Skin of body (tissue), 2 donors: ENCODE measurements around the gene GPR78. TPM values are rescaled to one million over a fixed set of nuclear protein-coding genes. Genes with fewer than 3 reads are reported as not detected.

Experiments used
- DNase-seq: peaks from one replicate; lab custom pipeline; 2025; lab: John Stamatoyannopoulos, UW
- total RNA-seq: library from RNA; depleted of rRNA; stranded (reverse); fragments of >200 nt; gene quantifications from one replicate; pipeline ENCODE4 v1.2.3, GENCODE V29; 2014

GPR78 gene
- total RNA-seq, 1 donor from 2014 or later = 1.2 TPM

DNA sequence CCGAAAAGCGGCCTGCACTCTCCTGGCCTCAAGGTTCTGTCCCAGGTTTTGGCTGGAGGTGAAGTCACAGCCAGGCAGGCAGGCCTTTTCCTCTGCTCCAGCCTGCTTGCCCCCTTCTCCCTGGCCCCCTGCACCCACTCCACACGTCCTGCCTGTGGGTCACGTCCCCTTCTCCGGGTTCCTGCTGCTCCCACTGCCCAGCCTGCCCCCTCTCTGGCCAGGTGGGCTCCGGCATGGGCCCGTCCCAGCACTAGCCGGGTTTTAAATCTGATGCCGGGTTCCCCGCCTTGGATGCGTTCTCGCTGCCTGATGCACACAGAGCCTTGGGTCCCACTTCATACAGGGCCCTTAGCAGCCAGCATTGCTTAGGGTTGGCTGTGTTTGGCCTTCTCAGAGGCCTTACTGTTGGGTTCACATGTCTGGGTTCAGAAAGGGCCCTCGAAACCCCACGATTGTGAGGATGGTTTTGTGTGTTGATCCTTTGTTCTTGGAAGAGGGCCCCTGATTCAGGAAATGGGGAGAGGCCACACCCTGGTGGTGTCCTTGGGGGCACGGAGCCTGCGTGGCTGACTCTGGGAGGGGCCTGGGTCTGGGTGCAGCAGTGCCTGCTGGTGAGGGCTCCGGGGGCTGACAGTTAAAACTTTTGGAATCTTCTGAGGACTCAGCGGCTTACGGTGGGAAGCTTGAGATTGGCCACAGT is 18.3 kb downstream of the GPR78 start:
- no peak for DNase-seq

DNA sequence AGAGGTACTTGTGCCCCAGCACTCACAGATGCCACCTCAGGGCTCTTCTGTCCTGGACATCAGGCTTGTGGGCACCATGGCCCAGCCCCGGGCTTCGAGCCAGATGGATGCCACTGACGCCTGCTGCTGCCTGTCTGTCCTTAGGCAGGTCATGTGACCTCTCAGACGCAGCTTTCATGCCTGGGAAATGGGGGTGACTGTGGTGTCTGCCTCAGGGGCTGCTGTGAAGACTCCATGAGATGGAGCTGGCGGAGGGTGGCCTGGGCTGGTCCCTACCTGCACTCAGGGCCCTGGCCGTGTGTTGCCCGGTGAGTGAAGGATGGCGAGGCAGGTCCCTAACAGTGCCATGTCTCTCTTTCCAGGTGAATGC is 18.9 kb downstream of the GPR78 start:
- DNase-seq = no peak

DNA sequence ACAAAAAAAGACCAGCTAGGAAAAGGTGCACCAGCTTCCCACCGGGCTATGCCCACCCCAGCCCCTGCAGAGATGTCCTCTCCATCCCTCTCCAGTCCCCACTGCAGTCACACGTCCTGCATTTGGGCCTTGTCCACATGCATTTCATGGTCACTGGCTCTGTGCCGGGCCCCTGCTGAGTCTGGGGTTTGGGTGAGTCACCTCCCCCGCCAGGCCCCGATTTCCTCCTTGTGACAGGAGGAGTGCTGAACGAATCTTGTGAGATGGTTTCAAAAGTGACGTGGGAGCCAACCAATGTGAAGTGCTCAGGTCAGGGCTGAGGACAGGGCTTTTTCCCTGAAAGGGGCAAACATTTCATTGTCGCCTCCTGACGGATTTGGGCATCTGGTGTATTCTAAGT is 19.5 kb downstream of the GPR78 start:
- DNase-seq = no peak

DNA sequence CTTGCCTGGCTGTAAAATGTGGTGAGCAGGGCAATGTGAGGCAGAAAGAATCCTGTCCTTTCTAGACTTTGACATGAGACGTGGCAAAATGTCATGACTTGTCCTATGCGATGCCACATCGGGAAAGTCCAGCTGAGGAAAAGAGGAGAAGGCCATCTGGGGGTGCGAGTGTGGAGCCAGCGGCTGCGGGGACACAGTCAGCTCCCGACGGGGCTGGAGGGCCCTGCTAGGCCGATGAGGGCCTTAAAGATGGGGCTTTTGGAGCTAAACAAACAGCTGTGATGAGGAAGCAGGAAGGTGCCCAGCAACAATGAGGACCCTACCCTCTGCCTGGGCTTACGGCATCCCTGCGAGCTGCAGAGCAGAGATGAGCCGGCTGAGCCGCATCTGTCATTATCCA is 20.1 kb downstream of the GPR78 start:
- DNase-seq = no peak

DNA sequence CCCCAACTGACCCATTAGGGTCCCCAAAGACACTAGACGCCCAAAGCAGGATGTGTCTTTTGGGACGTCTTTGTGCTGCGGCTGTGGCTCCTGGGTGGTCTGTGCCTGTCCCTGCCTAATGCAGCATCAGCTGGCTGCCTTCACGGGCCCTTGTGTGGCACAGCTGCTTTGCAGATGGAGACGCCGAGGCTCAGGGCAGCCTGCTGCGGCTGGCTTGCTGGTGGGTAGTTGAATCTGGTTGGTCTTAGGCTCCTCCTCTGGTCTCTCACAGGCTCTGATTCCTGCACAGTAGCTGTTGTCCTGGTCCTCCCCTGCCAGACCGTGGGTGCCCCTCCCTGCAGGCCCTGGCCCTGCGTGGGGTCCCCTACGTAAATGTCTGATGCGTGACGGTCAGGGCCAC is 20.5 kb downstream of the GPR78 start:
- DNase-seq = peak; percentile 16

DNA sequence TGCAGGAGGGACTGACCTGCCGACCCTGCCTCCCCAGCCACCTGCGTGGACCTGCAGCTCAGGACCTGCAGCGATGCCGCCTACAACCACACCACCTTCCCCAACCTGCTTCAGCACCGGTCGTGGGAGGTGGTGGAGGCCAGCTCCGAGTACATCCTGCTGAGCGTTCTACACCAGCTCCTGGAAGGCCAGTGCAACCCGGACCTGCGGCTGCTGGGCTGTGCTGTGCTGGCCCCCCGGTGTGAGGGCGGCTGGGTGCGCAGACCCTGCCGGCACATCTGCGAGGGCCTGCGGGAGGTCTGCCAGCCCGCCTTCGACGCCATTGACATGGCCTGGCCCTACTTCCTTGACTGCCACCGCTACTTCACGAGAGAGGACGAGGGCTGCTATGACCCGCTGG is 20.9 kb downstream of the GPR78 start:
- no peak for DNase-seq

DNA sequence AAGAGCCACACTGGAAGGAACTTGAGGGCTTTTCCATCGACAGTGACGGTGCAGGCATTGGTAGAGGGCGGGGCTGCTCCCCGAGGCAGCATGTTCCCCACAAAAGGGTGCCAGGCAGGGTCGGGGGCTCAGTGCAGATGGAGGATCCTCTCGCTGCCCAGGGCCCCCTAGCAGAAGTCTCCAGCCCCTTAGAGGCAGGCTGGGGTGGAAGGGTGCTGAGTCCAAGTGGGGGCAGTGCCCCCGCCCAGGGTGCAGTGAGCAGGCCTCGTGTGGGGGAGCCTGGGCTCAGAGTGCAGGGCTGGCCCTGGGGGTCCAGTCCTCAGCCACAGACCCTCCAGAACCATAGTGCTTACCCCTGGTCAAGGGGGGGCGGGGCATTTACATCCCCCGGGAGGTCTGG is 21.4 kb downstream of the GPR78 start:
- no peak for DNase-seq

DNA sequence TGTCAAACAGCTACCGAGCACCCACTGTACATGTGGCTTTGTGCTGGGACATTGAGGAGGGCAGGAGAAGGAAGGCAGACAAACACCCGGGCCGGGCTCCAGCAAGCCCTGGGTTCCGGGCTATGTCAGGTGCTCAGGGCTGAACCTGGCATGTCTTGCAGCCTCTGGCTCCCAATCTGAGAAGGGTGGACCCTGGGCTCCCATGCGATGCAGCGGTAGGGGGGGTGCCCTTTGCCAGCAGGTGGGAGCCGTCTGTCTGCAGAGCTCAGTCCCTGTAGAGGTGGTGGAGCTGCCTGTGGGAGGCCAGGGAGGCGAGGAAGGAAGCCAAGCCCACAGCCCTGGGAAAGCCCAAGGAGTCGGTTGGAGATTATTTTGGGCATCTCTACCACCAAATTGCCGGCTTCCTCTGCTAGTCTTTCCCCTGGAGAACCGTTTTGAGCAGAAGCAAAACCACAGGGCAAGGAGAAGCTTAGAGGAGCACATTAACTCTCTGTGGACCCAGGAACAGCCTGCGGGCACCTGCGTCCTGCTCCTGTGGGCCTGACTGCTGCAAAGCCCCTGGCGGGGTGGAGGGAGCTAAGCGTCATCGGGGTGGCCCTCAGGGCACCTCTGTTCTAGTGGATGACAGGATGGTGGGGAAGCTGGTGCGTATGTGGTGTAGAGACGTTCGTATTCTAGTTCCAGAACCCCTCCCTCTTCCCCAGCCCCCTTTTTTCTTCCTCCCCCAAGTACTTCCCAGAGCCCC is 22.7 kb downstream of the GPR78 start:
- DNase-seq = no peak

DNA sequence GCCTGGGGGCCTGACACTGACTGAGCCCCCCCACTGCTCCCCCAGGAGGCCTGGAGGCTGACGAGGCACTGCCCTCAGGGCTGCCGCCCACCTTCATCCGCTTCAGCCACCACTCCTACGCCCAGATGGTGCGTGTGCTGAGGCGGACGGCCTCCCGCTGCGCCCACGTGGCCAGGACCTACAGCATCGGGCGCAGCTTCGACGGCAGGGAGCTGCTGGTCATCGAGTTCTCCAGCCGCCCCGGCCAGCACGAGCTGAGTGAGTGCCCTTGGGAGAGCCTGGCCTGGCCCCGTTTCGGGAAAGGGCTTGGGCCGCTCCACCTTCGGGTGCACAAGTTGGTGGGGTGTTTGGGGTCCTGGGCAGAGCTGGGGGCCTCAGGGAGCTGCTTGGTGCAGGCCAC is 23.7 kb downstream of the GPR78 start:
- no peak for DNase-seq

DNA sequence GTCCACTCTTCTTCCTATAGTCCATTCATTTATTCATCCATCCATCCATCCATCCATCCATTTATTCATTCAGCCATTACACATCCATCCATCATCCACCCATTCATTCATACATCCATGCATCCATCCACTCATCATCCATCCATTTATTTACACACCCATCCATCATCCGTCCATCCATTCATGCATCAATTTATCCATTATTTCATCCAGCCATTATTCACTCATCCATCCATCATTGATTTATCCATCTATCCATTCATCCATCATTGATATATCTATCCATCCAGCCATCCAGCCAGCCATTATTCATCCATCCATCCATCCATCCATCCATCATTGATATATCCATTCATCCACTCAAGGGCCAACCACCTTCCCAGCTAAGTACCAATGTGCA is 25.1 kb downstream of the GPR78 start:
- no peak for DNase-seq

DNA sequence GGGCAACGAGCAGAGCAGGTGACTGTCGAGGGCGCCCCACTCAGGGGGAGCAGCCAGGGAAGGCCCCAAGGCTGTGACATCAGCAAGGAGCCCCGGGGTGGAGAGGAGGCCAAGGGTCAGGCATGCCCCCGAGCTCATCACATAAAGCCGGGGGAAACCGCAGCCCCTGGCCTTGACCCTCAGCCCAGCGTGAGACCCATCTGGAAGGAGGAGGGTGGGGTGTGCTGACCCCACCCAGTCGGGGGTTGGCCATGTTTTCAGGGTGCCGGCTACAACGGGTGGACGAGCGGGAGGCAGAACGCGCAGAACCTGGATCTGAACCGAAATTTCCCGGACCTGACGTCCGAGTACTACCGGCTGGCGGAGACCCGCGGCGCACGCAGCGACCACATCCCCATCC is 26.3 kb downstream of the GPR78 start:
- DNase-seq = no peak

DNA sequence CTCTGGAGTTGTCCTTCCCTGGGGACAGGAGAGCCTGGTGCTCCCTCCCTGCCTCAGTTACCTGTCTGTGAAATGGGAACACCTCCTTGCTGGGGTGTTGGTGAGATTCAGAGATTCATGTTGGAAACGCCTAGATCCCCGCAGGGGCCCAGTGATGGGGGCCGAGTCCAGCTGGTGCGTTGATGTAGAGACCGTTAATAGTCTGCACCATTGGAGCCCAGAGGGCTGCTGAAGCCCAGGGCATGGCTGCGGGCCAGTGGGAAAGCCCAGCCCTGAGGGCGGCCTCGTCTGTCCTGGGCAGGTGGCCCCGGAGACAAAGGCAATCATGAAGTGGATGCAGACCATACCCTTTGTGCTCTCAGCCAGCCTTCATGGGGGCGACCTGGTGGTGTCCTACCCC is 26.8 kb downstream of the GPR78 start:
- DNase-seq = no peak

DNA sequence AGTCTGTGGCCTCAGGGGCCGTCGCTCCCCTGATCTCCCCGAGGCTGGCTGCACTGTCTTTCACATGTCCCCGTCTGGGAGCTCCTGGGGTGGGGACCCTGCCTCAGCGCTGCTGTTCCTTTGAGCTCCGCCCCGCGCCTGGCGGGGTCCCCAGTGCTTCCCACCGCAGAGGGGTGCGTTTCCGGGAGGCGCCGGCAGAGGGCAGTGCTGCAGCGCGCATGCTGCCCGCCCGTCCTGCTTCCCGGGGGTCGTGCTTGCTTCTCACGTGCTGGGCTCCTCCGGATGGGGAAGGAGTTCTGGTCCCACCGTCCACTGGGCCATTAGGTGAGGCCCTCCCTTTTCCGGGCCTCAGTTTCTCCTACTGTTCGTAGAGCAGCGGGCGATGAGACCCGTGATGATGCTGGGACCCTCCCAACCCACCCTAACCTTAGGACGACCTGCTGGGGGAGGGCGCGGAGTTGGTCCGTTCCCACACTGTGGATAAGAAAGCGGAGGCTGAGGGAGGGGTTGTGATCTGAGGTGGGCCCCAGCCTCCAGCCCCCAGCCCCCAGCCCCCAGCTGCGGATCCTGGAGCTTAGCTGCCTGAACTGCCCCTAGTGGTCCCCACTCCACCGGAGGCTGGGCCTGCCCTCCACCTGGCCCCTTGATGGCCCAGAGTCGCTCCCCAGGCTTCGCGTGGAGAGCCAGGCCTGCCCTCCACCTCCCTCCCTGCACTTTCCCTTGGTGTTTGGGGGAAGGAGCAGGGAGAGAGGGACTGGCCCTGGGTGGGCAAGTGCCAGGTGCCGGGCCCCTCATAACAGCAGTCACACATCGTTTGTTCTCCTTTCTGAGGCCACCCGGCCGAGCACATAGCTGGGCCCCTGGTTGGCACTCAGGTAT is 27.6 kb downstream of the GPR78 start:
- DNase-seq = no peak

DNA sequence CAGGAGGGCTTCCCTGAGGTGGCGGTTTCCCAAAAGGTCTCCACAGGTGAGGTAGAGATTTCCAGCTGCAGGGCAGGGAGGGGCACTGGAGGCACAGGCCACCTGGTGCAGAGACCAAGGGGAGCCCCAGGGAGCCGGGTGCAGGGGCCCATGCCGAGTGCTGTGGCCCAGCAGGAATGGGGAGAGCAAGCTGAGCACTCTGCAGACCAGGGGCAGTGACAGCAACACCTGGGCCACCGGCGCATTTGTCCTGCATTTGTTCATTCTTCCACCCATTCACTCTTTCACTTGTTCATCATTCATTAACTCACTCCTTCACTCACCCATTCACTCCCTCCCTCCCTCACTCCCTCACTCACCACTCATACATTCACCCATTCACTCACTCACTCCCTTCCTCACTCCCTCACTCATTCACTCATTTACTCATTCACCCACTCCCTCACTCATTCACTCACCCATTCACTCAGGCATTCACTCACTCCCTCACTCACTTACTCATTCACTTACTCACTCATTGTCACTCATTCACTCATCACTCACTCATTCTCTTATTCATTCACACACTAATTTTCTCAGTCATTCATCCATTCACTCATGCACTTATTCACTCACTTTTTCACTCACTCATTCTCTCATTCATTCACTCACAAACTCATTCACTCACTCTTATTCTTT is 28.7 kb downstream of the GPR78 start:
- no peak for DNase-seq

DNA sequence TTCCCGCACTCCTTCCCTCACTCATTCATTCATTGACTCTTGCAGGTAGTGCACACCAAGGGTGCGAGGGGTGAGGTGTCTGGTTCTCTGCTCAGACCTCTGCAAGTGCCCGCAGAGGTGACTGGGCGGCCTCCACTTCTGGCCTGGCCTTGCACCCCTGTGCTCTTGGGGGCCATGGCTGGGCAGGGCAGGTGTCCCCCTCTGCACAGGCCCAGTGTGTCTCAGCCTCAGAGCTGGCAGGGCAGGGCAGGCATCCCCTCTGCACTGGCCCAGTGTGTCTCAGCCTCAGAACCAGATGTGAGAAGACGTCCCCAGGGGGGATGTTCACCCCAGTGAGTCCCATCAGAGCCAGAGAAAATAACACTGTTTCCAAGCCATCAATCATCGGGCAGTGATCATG is 29.2 kb downstream of the GPR78 start:
- DNase-seq = no peak

DNA sequence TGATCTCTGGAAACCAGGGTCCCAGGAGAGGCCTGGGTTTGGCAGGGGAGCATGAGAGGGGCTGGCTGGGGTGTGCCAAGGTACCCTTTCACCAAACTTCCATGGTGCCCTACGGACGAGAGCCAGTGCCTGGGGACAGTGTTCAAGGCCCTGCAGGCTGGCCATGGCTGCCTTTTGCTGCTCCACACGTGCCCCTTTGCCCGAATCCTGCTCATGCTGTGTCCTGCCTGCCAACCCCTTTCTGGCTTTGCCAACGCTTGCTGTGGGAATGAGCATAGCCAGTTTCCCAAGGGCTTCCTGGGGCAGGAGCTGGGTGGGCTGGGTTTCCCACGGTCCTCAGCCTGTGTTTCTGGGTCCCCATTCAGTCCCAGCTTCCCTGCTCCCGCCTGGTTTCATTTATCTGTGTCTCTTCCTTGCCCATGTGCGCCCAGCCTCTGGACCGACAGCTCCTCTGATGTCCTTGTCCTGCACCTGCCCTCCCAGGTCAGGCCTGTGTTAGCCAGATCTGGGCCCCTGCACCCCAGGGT is 29.7 kb downstream of the GPR78 start:
- no peak for DNase-seq

DNA sequence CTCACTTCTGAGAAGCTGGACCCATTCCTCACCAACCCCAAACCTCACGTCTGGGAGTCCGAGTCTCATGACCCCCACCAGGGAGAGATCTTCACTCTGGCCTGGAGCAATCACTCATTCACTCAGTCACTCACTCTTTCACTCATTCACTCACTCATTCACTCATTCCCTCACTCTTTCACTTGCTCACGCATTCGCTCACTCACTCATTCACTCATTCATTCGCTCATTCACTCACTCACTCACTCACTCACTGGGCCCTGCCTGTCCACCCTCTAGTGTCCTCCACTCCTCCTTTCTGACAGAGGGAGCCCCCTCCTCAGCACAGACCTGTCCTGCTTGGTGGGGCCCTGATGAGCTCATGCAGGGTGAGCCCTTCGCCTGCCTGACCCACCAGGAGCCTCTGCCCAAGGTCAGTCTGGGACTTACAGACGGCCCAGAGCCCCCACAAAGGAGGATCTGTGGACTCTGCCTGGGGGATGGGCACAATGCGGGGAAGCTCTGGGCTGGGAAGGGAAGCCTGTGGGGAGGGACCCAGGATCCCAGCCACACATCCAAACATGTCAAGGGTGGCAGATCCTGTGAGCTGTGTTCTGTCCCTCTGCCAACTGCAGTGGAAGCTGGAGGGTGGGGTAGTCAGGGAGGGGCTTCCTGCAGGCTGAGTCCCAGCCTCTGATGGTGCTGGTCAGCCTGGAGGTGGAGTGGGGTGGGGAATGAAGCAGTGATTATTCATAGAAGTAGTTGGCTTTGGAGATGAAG is 30.8 kb downstream of the GPR78 start:
- DNase-seq = no peak

DNA sequence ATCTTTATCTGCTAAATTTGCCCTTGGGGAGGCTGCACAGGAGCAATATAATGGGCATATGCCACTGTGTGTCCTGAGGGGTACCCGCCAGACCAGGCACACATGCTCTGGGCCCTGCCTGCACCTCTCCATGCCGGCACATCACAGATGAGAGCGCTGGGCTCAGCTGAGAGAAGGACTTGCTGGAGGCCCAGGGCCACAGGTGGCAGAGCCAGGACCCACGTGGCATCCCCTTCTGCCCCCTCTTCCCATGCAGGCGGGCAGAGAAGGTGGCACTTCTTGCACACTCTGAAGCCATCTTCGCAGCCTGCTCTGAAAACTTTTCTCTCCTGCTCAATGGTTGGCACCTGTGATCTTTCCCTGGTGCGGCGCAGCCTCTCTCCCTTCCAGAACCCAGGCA is 32.5 kb downstream of the GPR78 start:
- DNase-seq = no peak

DNA sequence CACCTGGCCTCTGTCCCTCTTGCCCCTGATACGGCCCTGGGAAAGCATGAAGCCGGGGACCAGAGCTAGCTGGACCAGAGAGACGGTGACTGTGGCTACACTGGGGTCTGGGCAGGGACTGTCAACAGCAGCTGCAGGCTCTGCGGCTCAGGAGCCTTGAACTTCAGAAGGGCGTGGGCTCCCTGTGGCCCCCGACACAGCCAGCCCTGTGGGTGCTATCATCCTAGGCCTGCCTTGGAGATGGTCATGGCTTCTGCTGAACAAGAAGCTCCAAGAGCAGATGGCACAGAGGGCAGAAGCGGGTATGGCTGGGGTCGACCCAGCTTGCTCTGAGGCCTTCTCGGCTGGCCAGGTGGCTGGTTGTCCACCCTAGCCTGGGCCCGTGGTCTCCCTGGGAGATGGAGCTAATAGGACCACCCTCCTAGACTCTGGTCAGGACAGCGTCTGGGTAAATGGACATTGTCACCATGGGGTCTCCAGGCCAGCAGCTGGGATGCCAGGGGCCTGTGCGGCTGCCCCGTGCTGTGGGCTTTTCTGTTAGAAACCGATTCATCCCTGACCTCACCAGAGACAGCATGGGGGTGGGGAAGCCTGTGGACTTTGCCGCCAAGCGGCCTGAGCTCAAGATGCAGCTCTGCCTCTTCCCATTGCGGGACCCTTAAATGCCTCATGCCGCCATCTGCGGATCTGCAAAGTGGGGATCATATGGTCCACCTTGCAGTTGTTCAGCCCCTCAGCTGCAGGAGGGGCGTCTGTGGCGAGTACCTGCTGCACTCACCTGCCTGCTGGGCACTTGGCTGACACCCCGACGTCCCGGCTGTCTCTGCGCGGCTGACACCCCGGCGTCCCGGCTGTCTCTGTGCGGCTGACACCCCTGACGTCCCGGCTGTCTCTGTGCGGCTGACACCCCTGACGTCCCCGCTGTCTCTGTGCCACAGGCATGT is 33.5 kb downstream of the GPR78 start:
- DNase-seq = no peak
